ENCODE data around the gene MAN2A1. TPM values are rescaled to one million over a fixed set of nuclear protein-coding genes. Genes with fewer than 3 reads are reported as not detected.

The MAN2A1 gene
- total RNA-seq, 6 experiments from 2014 or later: 48.1 to 68.8 (median 61.9) TPM

DNA sequence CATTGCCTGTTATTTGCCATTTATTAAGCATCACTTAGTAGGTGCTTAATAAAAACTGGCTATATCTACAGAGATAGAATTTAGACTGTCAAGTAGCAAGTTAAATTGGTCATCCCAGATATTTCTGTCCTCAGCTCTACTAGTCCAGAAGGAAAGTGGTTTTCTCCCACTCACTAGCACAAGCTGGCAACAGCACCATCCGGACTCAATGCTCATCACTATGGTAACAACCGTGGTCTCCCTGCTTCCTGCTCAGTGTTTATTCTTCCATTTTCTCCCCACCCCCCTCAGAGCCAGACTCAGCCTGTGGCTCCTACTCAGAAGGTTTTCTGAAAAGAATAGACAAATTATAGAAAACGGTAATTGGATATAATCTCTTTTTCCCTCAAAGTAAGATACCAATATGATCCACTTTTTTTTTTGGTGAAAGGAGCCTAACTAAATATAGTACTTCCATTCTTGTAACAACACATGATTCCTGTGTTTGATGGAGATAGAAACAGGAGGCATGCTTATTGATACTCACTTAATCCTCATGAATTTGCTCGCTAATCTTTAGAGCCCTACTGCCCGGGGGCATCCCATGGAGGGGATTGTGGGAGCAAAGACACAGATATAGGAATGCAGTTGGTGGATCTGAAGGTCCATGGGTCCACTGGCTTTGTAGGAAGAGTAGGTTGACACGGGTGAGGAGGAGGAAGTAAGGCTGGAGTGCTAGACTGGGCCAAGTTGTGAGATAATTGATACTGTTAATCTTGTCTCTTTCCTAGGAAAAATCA, 191.4 kb downstream of the MAN2A1 start:
- Histone ChIP-seq H3K27ac (no peak overlapping the region), H3K4me3 (no peak overlapping the region), H3K9me3 (no peaks in the 10 kb centered on the region), H3K4me1 (no peaks in the 10 kb centered on the region), H3K27me3 (no peaks in the 10 kb centered on the region), H3K36me3 (no peaks in the 10 kb centered on the region)
- TF ChIP-seq POLR2A (IDR thresholded peaks at IDR 0.05): no peak
- TF ChIP-seq, protein P1, sequence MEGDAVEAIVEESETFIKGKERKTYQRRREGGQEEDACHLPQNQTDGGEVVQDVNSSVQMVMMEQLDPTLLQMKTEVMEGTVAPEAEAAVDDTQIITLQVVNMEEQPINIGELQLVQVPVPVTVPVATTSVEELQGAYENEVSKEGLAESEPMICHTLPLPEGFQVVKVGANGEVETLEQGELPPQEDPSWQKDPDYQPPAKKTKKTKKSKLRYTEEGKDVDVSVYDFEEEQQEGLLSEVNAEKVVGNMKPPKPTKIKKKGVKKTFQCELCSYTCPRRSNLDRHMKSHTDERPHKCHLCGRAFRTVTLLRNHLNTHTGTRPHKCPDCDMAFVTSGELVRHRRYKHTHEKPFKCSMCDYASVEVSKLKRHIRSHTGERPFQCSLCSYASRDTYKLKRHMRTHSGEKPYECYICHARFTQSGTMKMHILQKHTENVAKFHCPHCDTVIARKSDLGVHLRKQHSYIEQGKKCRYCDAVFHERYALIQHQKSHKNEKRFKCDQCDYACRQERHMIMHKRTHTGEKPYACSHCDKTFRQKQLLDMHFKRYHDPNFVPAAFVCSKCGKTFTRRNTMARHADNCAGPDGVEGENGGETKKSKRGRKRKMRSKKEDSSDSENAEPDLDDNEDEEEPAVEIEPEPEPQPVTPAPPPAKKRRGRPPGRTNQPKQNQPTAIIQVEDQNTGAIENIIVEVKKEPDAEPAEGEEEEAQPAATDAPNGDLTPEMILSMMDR (IDR thresholded peaks at IDR 0.05): no peak
- intact Hi-C loops (cut with DNase I): no loop called here
- ATAC-seq (no peak), DNase-seq (no peak)
- 64% methylated on average over 5 of the region's 6 CpGs for WGBS (ENCODE audit: insufficient coverage, low coverage, low lambda C conversion rate, missing lambda C conversion rate)

DNA sequence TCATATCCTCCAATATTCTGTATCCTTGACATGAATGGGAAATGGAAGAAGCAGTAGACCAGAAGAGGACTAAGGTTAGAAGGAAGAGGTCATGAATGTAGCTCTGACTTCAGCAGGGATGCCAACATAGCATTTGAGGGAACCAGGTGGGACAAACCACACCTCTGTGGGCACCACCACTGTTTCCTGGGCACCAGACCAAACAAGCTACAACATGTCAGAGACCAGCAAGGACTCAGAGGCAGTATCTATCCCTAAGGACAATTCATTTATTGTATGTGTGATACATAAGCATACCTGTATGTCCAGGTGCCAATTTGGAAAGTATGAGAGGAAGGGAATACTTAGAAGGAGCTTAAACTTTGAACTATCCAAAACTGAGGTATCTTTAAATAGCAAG, 192.8 kb downstream of the MAN2A1 start:
- H3K9me3 ChIP-seq: no peaks in the 10 kb centered on the region
- H3K4me3 ChIP-seq: no peak overlapping the region
- H3K36me3 ChIP-seq: no peaks in the 10 kb centered on the region
- intact Hi-C loops (cut with DNase I): no loop called here
- TF ChIP-seq POLR2A (IDR thresholded peaks at IDR 0.05): no peak
- TF ChIP-seq, protein P1 (IDR thresholded peaks at IDR 0.05): no peak
- H3K27ac ChIP-seq: no peak overlapping the region
- H3K4me1 ChIP-seq: no peaks in the 10 kb centered on the region
- no peak for ATAC-seq
- no peaks in the 10 kb centered on the region for H3K27me3 ChIP-seq
- no peak for DNase-seq

DNA sequence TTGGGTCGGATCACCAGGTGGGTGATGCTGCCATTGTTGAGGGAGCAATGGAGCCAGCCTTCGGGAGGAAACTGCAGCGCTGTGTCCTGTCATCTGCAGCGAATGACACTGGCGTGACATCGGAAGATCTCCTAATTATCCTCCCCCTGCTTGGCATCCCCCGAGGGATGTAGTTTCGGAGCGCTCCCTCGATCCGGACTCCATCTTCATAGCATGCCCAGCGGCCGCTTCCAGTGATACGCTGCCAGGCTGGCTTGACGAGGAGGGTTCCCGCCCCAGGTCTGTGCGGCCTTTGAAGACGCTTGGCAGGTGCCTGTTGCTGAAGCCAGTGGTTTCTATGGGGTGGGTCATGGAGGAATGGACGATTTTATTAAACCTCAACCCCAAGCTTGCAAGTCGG, 194.9 kb downstream of the MAN2A1 start:
- no peaks in the 10 kb centered on the region for H3K27me3 ChIP-seq
- DNase-seq (no peak), ATAC-seq (no peak)
- no peaks in the 10 kb centered on the region for H3K4me1 ChIP-seq
- no peak for TF ChIP-seq POLR2A (IDR thresholded peaks at IDR 0.05)
- TF ChIP-seq, protein P1 (IDR thresholded peaks at IDR 0.05): no peak
- H3K36me3 ChIP-seq: no peaks in the 10 kb centered on the region
- no peaks in the 10 kb centered on the region for H3K9me3 ChIP-seq
- intact Hi-C loops (cut with DNase I): no loop called here
- H3K4me3 ChIP-seq: no peak overlapping the region
- no CpG with 5 or more reads among the region's 20 CpGs for WGBS (ENCODE audit: insufficient coverage, low coverage, low lambda C conversion rate, missing lambda C conversion rate)
- H3K27ac ChIP-seq: no peak overlapping the region

DNA sequence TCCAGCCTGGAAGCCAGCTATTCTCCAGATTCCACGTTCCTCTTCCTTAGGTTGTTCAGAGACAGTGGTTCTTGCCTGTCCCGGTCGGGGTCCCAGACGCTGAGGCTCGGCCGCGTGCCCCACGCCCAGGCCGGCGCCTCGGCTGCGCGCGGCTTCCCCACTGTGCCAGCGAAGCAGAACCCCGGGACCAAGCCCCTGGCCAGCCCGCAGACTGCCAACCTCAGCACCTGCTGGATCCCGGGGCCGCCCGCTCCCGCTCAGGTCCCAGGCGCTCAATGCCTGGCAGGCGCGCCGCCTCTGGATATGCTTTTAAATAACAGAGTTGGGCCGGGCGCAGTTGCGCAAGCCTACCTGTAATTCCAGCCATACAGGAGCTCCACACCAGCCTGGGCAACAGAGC, 195.5 kb downstream of the MAN2A1 start:
- H3K4me1 ChIP-seq: no peaks in the 10 kb centered on the region
- H3K9me3 ChIP-seq: no peaks in the 10 kb centered on the region
- H3K4me3 ChIP-seq: no peak overlapping the region
- ATAC-seq: peak in 1 of 4 donors; percentile 20
- TF ChIP-seq, protein P1 (IDR thresholded peaks at IDR 0.05): no peak
- TF ChIP-seq POLR2A (IDR thresholded peaks at IDR 0.05): no peak
- no peaks in the 10 kb centered on the region for H3K27me3 ChIP-seq
- intact Hi-C loops (cut with DNase I): no loop called here
- no peak overlapping the region for H3K27ac ChIP-seq
- DNase-seq: no peak
- no peaks in the 10 kb centered on the region for H3K36me3 ChIP-seq
- 98% methylated on average over 11 of the region's 28 CpGs for WGBS (ENCODE audit: insufficient coverage, low coverage, low lambda C conversion rate, missing lambda C conversion rate)

Measured in right lobe of liver (tissue), 6 donors.